ENCODE data around the gene HIC2.
"Not testable (repeated sequence)": the region's sequence is repeated elsewhere in the genome, so short reads cannot be mapped to it uniquely, and the experiment has no call there.

GRCh38 chr22:21487723-21488122 is 70.6 kb downstream of the HIC2 start:
- TF ChIP-seq, protein P1, sequence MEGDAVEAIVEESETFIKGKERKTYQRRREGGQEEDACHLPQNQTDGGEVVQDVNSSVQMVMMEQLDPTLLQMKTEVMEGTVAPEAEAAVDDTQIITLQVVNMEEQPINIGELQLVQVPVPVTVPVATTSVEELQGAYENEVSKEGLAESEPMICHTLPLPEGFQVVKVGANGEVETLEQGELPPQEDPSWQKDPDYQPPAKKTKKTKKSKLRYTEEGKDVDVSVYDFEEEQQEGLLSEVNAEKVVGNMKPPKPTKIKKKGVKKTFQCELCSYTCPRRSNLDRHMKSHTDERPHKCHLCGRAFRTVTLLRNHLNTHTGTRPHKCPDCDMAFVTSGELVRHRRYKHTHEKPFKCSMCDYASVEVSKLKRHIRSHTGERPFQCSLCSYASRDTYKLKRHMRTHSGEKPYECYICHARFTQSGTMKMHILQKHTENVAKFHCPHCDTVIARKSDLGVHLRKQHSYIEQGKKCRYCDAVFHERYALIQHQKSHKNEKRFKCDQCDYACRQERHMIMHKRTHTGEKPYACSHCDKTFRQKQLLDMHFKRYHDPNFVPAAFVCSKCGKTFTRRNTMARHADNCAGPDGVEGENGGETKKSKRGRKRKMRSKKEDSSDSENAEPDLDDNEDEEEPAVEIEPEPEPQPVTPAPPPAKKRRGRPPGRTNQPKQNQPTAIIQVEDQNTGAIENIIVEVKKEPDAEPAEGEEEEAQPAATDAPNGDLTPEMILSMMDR (IDR thresholded peaks at IDR 0.05): not testable (repeated sequence)
- TF ChIP-seq POLR2A (IDR thresholded peaks at IDR 0.05): not testable (repeated sequence)

Data from uterus (tissue), 2 donors.